Hippocampal formation (tissue), 2 donors: ENCODE results near the gene ERCC4.

Experiments used
- DNase-seq, 2 donors: peaks; one replicate each; lab custom pipeline; 2025; lab: John Stamatoyannopoulos, UW

Gene ERCC4

GRCh38 chr16:13911306-13911705 is 8.6 kb upstream of the ERCC4 start:
- no peak for DNase-seq

GRCh38 chr16:13911871-13912270 is 8.1 kb upstream of the ERCC4 start:
- no peak for DNase-seq

- no peak for DNase-seq
These were observed 7.1 kb upstream of the ERCC4 start for GRCh38 chr16:13912891-13913290.

GRCh38 chr16:13913374-13914292 is 6.3 kb upstream of the ERCC4 start:
- DNase-seq, result no peak

- no peak for DNase-seq
These were observed 4.8 kb upstream of the ERCC4 start for GRCh38 chr16:13915033-13915635.

GRCh38 chr16:13919330-13919682 is 648 bp upstream of the ERCC4 start:
- peak in 1 of 2 donors; percentile 47 for DNase-seq

- DNase-seq, result no peak
These were observed 510 bp downstream of the ERCC4 start for GRCh38 chr16:13920510-13920818.

GRCh38 chr16:13921328-13921727 is 1.4 kb downstream of the ERCC4 start:
- DNase-seq, result no peak

GRCh38 chr16:13923703-13924298 is 3.8 kb downstream of the ERCC4 start:
- peak in 1 of 2 donors; percentile 77 for DNase-seq

GRCh38 chr16:13926464-13926863 is 6.5 kb downstream of the ERCC4 start:
- no peak for DNase-seq

- DNase-seq, result no peak
These were observed 6.9 kb downstream of the ERCC4 start for GRCh38 chr16:13926891-13927290.

- no peak for DNase-seq
These were observed 8.7 kb downstream of the ERCC4 start for GRCh38 chr16:13928646-13929045.

GRCh38 chr16:13931845-13932244 is 11.9 kb downstream of the ERCC4 start:
- no peak for DNase-seq

GRCh38 chr16:13935408-13935807 is 15.5 kb downstream of the ERCC4 start:
- no peak for DNase-seq

GRCh38 chr16:13936155-13936554 is 16.2 kb downstream of the ERCC4 start:
- DNase-seq, result no peak

GRCh38 chr16:13936596-13937081 is 16.7 kb downstream of the ERCC4 start:
- no peak for DNase-seq

- no peak for DNase-seq
These were observed 17.5 kb downstream of the ERCC4 start for GRCh38 chr16:13937411-13937810.

- DNase-seq, result no peak
These were observed 18.5 kb downstream of the ERCC4 start for GRCh38 chr16:13938480-13938879.

GRCh38 chr16:13939821-13940220 is 19.9 kb downstream of the ERCC4 start:
- no peak for DNase-seq

GRCh38 chr16:13940397-13940933 is 20.5 kb downstream of the ERCC4 start:
- DNase-seq, result no peak

GRCh38 chr16:13944816-13945215 is 24.9 kb downstream of the ERCC4 start:
- no peak for DNase-seq

- DNase-seq, result no peak
These were observed 26.0 kb downstream of the ERCC4 start for GRCh38 chr16:13945744-13946485.
